ENCODE measurements around the gene ASCL3.

- no peak for TF ChIP-seq CTCF (IDR thresholded peaks at IDR 0.05)
- no peak for TF ChIP-seq POLR2A (IDR thresholded peaks at IDR 0.05)
Measured at GRCh38 chr11:8942518-8943066, at the start of gene ASCL3.

Data from thyroid gland (tissue), 4 donors.